ENCODE results near the gene KCNA10. TPM values are rescaled to one million over a fixed set of nuclear protein-coding genes. Genes with fewer than 3 reads are reported as not detected.

Gene KCNA10
- total RNA-seq, result not detected in 2 replicates
- long read RNA-seq, result 0 reads

DNA sequence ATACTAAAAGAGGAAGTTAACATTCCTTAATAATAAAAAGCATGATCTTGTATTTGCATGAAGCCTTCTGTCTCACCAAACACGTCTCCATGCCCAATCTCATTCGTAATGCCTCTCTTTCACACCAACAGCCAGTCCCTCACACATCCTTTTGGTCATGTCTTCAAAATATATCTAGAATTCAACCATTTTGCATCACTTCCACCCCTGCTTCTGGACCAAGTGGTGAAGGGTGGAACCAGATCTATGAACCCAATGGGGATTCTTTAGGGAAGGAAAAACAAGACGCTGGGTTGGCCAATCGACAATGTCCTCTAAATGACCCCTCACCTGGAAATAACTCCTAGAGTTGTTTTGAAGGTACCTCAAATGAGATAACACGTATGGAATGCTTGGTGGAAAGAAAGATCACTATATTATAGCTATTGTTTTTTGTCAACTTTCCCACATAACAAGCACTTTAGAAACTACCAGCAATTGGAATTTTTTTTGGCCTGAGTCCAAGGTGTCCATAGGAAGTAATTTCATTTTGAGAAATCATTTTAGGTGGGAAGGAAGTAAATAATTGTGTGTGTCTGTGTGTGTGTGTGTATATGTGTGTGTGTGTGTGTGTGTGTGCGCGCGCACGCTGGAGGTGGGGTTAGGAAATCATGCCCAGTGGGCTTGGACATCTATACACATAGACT lies at the start of gene KCNA10:
Gene KCNA10, minus strand, starts transcription at position 51 of the 686 bp plus-strand sequence. CDS start 388 bp downstream, outside the sequence.
- Mint-ChIP-seq H3K9me3 (ENCODE audit: unreplicated experiment) (no peaks in the 10 kb centered on the region), H3K27ac (ENCODE audit: unreplicated experiment) (no peak within 1 kb of the TSS), H3K4me3 (ENCODE audit: unreplicated experiment) (no peak within 1 kb of the TSS), H3K4me1 (ENCODE audit: unreplicated experiment) (no peaks in the 10 kb centered on the region), H3K27me3 (ENCODE audit: unreplicated experiment) (peaks cover 13% of the 10 kb centered on the region), H3K36me3 (ENCODE audit: unreplicated experiment) (no peaks in the 10 kb centered on the region)
- DNase-seq (ENCODE audit: extremely low spot score, unreplicated experiment), result no peak
- TF ChIP-seq, protein P1, sequence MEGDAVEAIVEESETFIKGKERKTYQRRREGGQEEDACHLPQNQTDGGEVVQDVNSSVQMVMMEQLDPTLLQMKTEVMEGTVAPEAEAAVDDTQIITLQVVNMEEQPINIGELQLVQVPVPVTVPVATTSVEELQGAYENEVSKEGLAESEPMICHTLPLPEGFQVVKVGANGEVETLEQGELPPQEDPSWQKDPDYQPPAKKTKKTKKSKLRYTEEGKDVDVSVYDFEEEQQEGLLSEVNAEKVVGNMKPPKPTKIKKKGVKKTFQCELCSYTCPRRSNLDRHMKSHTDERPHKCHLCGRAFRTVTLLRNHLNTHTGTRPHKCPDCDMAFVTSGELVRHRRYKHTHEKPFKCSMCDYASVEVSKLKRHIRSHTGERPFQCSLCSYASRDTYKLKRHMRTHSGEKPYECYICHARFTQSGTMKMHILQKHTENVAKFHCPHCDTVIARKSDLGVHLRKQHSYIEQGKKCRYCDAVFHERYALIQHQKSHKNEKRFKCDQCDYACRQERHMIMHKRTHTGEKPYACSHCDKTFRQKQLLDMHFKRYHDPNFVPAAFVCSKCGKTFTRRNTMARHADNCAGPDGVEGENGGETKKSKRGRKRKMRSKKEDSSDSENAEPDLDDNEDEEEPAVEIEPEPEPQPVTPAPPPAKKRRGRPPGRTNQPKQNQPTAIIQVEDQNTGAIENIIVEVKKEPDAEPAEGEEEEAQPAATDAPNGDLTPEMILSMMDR (IDR thresholded peaks at IDR 0.05), result no peak

DNA sequence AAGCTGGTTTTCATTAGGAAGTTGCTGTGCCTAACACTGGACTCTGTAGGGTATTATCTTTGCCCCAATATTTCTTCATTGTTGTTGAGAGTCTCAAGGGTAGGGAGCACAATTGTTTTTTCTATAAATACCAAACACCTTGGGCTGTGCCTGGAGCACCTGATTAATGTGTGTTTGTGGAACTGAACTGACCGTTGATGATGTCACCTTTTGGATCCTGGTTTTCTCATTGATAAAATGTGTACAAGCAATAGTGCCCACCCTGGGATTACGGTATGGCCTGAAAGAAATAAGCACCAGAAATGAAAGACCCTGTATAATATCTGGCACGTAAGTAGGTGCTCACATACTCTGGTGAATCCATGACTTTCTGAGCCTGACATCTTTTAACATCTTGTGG lies 47.9 kb upstream of the KCNA10 start:
- Mint-ChIP-seq H3K4me3 (ENCODE audit: unreplicated experiment) (no peak overlapping the region), H3K36me3 (ENCODE audit: unreplicated experiment) (no peaks in the 10 kb centered on the region), H3K4me1 (ENCODE audit: unreplicated experiment) (no peaks in the 10 kb centered on the region), H3K9me3 (ENCODE audit: unreplicated experiment) (no peaks in the 10 kb centered on the region), H3K27ac (ENCODE audit: unreplicated experiment) (no peak overlapping the region), H3K27me3 (ENCODE audit: unreplicated experiment) (no peaks in the 10 kb centered on the region)
- DNase-seq (ENCODE audit: extremely low spot score, unreplicated experiment), result no peak
- TF ChIP-seq, protein P1 (IDR thresholded peaks at IDR 0.05), result no peak

DNA sequence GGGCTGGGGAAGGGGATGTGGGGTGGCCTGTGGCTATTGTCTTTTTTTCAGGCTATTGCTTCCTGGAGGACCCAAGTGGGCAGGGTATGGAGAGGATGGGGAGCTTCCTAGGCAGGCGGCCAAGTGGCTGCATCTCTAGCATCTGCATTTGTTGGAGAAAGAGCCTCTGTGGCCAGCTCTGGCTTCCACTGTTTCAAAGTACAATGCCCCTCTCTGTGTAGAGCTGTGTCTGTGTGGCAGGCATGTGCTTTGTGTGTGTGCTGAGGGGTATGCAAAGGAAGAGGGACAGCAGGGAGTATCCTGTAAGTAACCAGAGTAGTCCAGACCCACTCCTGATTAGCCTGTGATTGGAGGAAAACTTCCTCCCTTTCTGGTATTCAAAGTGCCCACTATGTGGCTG lies 46.6 kb upstream of the KCNA10 start:
- H3K4me1 Mint-ChIP-seq (ENCODE audit: unreplicated experiment), result no peaks in the 10 kb centered on the region
- TF ChIP-seq, protein P1 (IDR thresholded peaks at IDR 0.05), result no peak
- H3K27me3 Mint-ChIP-seq (ENCODE audit: unreplicated experiment), result no peaks in the 10 kb centered on the region
- H3K36me3 Mint-ChIP-seq (ENCODE audit: unreplicated experiment), result no peaks in the 10 kb centered on the region
- H3K9me3 Mint-ChIP-seq (ENCODE audit: unreplicated experiment), result no peaks in the 10 kb centered on the region
- DNase-seq (ENCODE audit: extremely low spot score, unreplicated experiment), result no peak
- no peak overlapping the region for H3K27ac Mint-ChIP-seq (ENCODE audit: unreplicated experiment)
- no peak overlapping the region for H3K4me3 Mint-ChIP-seq (ENCODE audit: unreplicated experiment)

DNA sequence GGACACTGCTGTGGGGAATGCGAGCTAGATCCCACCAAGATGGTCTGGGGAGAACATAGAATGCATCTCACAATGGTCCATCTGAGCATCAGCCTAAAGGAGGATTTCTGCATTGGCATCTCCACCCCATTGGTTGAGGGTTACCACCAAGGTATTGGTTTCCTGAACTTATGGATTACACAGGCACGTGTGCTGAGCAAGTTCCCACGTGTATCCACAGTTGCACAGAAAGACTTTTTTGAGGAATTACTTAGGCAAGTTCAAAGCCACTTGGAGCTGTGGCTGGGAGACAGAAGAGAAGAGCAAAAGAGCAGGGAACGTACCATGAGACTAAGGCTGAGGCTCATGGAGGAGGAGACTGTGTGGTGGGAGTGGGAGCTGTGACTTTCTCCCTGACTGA lies 44.1 kb upstream of the KCNA10 start:
- Mint-ChIP-seq H3K9me3 (ENCODE audit: unreplicated experiment) (no peaks in the 10 kb centered on the region), H3K27me3 (ENCODE audit: unreplicated experiment) (no peaks in the 10 kb centered on the region), H3K27ac (ENCODE audit: unreplicated experiment) (no peak overlapping the region), H3K4me3 (ENCODE audit: unreplicated experiment) (no peak overlapping the region), H3K36me3 (ENCODE audit: unreplicated experiment) (no peaks in the 10 kb centered on the region), H3K4me1 (ENCODE audit: unreplicated experiment) (no peaks in the 10 kb centered on the region)
- DNase-seq (ENCODE audit: extremely low spot score, unreplicated experiment), result no peak
- TF ChIP-seq, protein P1 (IDR thresholded peaks at IDR 0.05), result no peak

DNA sequence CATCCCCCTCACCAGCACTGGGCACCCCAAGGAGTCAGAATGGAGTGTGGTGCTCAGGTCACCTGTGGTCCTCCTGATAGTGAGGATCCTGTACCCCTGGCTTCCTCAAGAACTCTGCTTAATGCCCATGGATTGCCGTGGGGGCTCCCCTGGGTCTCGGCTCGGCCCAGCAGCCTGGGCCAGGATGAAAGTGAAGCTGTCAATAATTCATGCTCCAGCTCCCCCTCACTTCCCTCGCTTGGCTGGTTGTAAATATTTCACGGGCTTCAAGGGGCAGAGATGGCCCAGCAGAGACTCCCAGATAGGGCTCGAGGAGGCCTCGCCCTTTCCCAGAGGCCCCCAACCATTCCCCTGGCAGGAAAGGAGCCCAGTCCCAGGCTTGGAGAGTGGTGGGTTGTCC lies 42.6 kb upstream of the KCNA10 start:
- Mint-ChIP-seq H3K36me3 (ENCODE audit: unreplicated experiment) (no peaks in the 10 kb centered on the region), H3K4me3 (ENCODE audit: unreplicated experiment) (no peak overlapping the region), H3K27ac (ENCODE audit: unreplicated experiment) (no peak overlapping the region), H3K4me1 (ENCODE audit: unreplicated experiment) (no peaks in the 10 kb centered on the region), H3K27me3 (ENCODE audit: unreplicated experiment) (peaks cover 5% of the 10 kb centered on the region), H3K9me3 (ENCODE audit: unreplicated experiment) (no peaks in the 10 kb centered on the region)
- TF ChIP-seq, protein P1 (IDR thresholded peaks at IDR 0.05), result no peak
- DNase-seq (ENCODE audit: extremely low spot score, unreplicated experiment), result no peak

Data from osteocyte (in vitro differentiated cells).